ENCODE measurements around the gene NTN5.

DNA sequence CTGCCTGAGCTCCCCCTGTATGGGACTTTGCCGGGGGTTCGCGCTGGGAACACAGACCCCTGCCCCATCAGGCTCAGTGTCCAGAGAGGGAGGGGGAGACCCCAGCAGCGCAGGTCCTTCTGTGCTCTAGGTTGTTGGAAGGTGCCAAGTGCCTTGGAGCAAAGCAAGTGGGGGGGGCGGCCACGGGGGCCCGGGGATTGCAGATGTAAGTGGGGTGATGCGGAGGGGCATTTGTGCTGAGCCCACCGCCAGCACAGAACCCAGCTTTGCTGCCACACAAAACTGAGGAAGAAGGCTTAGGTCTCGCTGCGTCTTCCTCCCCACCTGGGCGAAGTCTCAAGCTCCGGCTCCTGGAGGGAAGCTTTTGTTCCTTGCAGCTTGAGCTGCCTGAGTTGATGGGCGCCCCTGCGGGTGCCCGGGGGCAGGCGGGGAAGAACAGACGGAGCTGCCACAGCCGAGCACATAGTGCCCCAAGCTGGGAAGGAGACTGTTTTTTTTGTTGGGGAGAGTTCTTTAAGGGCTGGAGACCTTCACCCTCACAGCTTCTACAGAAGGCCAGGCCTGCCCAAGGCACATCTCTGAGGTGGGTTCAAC is 1.5 kb upstream of the NTN5 start:
- TF ChIP-seq, protein P1, sequence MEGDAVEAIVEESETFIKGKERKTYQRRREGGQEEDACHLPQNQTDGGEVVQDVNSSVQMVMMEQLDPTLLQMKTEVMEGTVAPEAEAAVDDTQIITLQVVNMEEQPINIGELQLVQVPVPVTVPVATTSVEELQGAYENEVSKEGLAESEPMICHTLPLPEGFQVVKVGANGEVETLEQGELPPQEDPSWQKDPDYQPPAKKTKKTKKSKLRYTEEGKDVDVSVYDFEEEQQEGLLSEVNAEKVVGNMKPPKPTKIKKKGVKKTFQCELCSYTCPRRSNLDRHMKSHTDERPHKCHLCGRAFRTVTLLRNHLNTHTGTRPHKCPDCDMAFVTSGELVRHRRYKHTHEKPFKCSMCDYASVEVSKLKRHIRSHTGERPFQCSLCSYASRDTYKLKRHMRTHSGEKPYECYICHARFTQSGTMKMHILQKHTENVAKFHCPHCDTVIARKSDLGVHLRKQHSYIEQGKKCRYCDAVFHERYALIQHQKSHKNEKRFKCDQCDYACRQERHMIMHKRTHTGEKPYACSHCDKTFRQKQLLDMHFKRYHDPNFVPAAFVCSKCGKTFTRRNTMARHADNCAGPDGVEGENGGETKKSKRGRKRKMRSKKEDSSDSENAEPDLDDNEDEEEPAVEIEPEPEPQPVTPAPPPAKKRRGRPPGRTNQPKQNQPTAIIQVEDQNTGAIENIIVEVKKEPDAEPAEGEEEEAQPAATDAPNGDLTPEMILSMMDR (conservative IDR thresholded peaks at IDR 0.05; ENCODE audit: low read depth in 2 of 2): no peak
- TF ChIP-seq ZNF331 (CRISPR knock-in tag; IDR thresholded peaks at IDR 0.05; ENCODE audit: low read depth) (no peak), CREB1 (CRISPR knock-in tag; IDR thresholded peaks at IDR 0.05; ENCODE audit: low read depth) (no peak), ZNF114 (CRISPR knock-in tag; IDR thresholded peaks at IDR 0.05) (no peak), POLR2AphosphoS5 (IDR thresholded peaks at IDR 0.05; ENCODE audit: low read depth) (no peak), JUNB (IDR thresholded peaks at IDR 0.05; ENCODE audit: unreplicated experiment) (no peak)
- TF ChIP-seq, protein P2, sequence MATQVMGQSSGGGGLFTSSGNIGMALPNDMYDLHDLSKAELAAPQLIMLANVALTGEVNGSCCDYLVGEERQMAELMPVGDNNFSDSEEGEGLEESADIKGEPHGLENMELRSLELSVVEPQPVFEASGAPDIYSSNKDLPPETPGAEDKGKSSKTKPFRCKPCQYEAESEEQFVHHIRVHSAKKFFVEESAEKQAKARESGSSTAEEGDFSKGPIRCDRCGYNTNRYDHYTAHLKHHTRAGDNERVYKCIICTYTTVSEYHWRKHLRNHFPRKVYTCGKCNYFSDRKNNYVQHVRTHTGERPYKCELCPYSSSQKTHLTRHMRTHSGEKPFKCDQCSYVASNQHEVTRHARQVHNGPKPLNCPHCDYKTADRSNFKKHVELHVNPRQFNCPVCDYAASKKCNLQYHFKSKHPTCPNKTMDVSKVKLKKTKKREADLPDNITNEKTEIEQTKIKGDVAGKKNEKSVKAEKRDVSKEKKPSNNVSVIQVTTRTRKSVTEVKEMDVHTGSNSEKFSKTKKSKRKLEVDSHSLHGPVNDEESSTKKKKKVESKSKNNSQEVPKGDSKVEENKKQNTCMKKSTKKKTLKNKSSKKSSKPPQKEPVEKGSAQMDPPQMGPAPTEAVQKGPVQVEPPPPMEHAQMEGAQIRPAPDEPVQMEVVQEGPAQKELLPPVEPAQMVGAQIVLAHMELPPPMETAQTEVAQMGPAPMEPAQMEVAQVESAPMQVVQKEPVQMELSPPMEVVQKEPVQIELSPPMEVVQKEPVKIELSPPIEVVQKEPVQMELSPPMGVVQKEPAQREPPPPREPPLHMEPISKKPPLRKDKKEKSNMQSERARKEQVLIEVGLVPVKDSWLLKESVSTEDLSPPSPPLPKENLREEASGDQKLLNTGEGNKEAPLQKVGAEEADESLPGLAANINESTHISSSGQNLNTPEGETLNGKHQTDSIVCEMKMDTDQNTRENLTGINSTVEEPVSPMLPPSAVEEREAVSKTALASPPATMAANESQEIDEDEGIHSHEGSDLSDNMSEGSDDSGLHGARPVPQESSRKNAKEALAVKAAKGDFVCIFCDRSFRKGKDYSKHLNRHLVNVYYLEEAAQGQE (IDR thresholded peaks at IDR 0.05; ENCODE audit: unreplicated experiment): no peak
